GDM1 (cell line): ENCODE results near the gene THEMIS.
"Not testable (repeated sequence)": the region's sequence is repeated elsewhere in the genome, so short reads cannot be mapped to it uniquely, and the experiment has no call there.

Source experiments
- DNase-seq: peaks from one replicate; lab custom pipeline; 2025; lab: John Stamatoyannopoulos, UW

Gene THEMIS, protein sequence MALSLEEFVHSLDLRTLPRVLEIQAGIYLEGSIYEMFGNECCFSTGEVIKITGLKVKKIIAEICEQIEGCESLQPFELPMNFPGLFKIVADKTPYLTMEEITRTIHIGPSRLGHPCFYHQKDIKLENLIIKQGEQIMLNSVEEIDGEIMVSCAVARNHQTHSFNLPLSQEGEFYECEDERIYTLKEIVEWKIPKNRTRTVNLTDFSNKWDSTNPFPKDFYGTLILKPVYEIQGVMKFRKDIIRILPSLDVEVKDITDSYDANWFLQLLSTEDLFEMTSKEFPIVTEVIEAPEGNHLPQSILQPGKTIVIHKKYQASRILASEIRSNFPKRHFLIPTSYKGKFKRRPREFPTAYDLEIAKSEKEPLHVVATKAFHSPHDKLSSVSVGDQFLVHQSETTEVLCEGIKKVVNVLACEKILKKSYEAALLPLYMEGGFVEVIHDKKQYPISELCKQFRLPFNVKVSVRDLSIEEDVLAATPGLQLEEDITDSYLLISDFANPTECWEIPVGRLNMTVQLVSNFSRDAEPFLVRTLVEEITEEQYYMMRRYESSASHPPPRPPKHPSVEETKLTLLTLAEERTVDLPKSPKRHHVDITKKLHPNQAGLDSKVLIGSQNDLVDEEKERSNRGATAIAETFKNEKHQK

DNA sequence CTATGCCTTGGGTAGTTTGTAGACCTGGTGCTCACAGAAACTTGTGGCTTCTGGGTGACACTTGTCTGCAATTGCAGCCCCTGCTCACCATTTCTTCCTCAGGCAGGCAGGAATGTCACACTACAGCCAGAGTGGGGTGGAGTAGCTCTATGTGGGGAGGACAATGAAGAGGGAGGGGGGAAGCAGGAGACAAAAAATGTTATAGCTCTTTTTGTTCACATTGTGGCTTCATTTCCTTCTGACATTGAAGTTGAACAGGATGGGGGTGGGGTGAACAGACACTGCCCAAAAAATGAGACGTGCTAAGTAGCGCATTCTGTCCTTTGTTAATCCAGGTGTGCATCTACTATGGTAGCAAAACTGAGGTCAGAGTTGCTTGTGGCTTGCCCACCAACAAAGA, at the start of gene THEMIS:
THEMIS (minus strand) TSS at position 124 of the 400 bp plus-strand sequence. CDS start 126 bp downstream, outside the sequence.
- DNase-seq = no peak

DNA sequence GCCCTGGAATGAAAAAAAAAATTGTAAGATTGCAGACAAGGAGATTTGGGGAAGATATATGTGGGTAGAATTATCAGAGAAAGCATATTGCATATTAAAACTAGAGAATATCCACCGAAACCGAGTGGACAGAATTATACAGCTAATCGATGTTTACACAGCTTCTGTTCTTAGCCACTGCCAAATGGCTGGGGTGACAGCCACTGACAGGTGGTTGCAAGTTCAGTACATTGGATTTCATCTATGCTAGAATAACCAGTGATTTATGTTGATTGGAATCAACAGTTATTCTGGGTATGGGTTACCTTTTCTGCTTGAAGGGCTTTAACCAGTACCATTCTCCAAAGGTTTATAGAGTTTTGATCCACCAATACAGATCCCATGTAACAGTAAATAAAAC, 48.4 kb upstream of the THEMIS start:
- DNase-seq = no peak

GRCh38 chr6:127946388-127946787, 45.5 kb upstream of the THEMIS start:
- DNase-seq = no peak

- no peak for DNase-seq
Observed at GRCh38 chr6:127945434-127946097, 44.7 kb upstream of the THEMIS start.

DNA sequence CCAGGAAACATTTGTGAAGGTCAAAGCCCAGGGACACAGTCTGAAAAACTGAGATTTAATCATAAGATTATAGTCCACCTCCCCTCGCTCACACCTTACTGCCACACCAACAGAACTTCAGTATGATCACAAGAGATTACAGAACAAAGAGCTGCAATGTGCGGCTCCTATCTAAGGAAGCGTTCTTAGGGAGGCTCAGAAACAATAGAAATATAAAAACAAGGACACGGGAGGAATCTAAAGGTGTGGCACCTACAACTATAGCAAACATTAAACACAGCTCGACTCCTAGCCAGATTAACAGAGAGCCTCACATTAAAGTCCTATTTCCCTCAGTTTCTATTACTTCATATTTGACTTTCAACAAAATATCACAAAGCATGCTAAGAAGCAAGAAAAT, 40.4 kb upstream of the THEMIS start:
- no peak for DNase-seq

DNA sequence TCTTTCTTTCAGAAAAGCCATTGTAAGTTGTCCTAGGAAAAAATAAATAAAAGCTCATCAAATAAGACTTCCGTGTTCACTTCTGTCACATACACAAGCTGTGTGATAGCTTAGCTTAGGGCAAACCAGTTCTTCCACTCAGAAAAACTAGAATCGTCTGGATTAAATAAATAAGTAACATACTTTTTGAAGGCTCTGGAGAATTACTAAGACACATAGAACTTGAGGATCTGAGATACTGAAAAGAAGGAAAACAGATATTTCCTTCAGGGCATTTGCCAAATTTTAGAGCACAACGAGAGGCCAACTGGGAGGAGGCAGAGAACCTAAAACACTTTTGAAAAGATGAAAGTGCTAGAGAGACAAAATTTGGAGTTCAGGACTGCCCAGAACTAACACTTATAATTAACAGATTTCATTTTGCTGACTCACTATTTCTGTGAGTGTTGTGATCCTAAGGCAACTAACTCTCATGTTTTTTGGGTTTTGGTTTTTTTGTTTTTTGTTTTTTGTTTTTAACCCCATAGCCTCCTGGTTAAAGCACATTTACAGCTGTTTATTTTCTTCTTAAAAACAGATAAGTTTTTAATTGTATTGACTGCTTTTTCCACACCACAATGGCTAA, 38.7 kb upstream of the THEMIS start:
- DNase-seq = no peak

- DNase-seq = no peak
Observed at GRCh38 chr6:127938701-127939100, 37.8 kb upstream of the THEMIS start.

DNA sequence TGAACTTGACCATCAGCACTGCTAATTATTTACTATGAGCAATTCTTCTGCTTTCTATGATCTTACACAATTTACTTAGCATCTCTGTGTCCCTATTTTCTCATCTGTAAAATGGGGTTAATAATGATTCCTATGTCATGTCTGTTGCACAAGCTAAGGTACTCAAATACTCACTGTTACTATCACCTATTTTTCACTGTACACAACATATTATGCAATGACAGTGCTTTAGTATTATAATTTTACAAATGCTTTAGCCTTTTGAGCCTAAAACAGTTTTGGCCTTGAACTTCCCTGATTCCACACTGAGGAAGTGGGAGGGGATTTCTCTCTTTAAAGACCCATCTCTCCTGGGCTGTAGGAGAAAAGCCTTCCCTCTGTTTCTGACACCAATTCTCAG, 36.9 kb upstream of the THEMIS start:
- DNase-seq = no peak

- no peak for DNase-seq
Observed at GRCh38 chr6:127937102-127937501, 36.2 kb upstream of the THEMIS start.

- no peak for DNase-seq
Observed at GRCh38 chr6:127934956-127935355, 34.1 kb upstream of the THEMIS start.

GRCh38 chr6:127933852-127934840, 33.3 kb upstream of the THEMIS start:
- no peak for DNase-seq

GRCh38 chr6:127933137-127933536, 32.3 kb upstream of the THEMIS start:
- no peak for DNase-seq

DNA sequence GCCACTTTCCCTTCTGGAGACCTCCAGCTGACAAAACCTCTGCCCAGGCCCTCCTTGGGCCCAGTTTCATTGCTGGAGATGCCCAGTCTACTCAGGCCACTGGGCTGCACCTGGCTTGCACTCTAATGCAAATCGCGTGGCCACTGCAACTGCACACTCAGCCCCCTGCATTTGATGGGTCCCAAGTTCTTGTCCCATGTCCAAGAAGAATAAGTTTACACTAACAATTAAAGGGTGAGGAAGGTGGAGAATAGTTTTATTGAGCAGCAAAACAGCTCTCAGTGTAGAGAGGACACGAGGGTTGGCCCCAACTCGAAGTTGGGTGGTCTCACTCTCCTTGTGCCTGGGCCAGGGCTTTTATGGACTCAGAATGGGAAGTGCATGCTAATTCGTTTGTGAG, 31.9 kb upstream of the THEMIS start:
- no peak for DNase-seq

GRCh38 chr6:127926441-127926840, 25.6 kb upstream of the THEMIS start:
- DNase-seq = not testable (repeated sequence)

DNA sequence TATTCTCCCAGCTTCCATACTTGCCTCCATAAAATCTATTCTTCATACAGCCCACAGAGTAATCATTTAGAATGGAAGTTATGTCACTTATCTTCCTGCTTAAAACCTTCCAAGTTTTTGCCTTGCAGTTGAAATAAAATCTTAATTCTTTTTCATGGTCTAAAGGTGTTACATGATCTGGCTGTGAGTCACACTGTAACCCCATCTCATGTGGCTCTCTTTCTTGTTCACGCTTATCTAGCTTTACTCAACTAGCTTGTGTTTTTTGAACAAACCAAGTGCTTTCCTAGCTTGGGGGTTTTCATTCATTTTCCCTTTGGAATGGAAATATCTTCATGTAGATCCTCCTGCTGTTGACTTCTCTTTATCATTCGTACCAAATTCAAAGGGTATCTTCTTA, 23.6 kb upstream of the THEMIS start:
- DNase-seq = no peak

GRCh38 chr6:127924031-127924430, 23.2 kb upstream of the THEMIS start:
- no peak for DNase-seq

- DNase-seq = no peak
Observed at GRCh38 chr6:127923135-127923534, 22.3 kb upstream of the THEMIS start.

DNA sequence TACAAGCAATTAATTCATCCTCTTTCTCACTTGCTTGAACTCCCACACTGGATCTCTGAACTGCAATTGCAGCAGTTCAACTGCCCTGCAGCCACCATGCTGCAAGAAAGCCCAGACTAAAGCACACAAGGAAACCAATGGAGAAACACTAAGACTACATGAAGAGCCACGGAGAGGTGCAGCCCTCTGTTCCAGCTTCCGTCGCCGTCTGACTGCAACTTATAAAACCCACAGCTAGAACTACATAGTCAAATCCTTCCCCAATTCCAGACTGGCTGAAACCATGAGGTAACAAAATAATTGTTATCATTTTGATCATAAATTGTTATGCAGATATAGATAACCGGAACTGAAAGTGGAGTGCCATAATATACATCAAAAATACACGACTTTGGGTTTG, 21.1 kb upstream of the THEMIS start:
- DNase-seq = no peak

DNA sequence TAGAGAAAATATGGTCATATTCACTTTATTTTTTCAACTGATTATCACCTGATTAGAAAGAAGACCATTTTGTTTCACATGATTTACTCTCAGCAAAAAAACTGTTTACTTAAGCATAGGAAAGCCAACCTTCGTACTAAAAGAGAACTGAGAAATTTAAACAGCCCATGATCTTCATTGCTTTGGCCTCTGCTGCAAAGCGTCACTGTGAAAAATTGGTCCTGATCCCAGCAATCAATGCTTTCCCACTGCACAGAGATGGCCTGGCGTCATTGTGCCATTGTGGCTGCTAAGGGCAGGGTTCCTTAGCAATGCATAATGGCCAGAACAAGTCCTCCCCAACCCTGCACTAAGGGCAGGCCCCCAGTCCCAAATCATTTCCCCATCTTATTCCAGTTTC, 19.9 kb upstream of the THEMIS start:
- DNase-seq = no peak

GRCh38 chr6:127918506-127919427, 17.9 kb upstream of the THEMIS start:
- no peak for DNase-seq
